CD4-positive, alpha-beta T cell treated with Interleukin-10 for 1 hour (primary cell): Measurements from ENCODE around the gene MAP3K9.

ENCODE experiments used
- DNase-seq: peaks from one replicate; pipeline ENCODE4 v3.0.0-alpha.2; 2020

MAP3K9 gene

DNA sequence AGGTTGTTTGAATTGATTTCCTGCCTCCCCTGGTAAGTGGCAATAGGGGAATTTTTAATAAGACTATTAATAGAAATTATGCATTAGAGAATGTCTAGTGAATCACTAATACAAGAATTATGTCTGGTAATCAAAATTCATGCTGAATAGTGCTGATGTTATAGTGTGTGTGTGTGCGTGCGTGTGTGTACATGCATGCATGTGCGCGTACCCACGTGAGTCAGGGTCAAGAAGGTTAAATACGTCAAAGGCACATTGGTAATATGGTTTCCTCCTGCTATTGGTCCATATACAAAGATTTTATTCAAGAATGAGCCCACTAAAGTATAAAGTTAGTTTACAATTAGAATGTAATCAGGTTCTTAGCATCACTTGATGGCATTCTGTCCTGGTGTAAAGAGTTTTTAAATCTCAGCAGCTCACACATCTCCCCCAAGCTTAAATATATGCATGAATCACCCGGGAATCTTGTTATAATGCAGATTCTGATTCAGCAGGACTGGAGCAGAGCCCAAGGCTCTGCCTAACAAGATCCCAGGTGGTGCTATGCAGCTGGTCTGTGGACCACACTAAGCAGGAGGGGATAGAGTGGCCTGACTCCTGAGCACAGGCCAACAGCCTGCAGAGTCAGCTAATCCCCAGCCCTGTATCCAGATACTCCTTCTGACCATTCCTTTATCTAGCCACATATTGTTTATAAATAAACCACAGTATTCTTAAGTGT is 123.7 kb downstream of the MAP3K9 start:
- DNase-seq, result no peak

GRCh38 chr14:70683983-70684382 is 125.3 kb downstream of the MAP3K9 start:
- no peak for DNase-seq

- DNase-seq, result no peak
Measured at GRCh38 chr14:70680748-70681147, 128.6 kb downstream of the MAP3K9 start.

GRCh38 chr14:70677341-70677740 is 132.0 kb downstream of the MAP3K9 start:
- no peak for DNase-seq
